NCI-H1436 (cell line): ENCODE measurements around the gene GABRP.
"Not testable (repeated sequence)": the region's sequence is repeated elsewhere in the genome, so short reads cannot be mapped to it uniquely, and the experiment has no call there.

Source experiments
- DNase-seq: peaks from one replicate; lab custom pipeline; 2025; lab: John Stamatoyannopoulos, UW

The GABRP gene

GRCh38 chr5:170792878-170793277 is 9.4 kb downstream of the GABRP start:
- no peak for DNase-seq

GRCh38 chr5:170795154-170795553 is 11.6 kb downstream of the GABRP start:
- DNase-seq, result no peak

- DNase-seq, result no peak
Measured at GRCh38 chr5:170805666-170806065, 22.1 kb downstream of the GABRP start.

GRCh38 chr5:170809551-170809950 is 26.0 kb downstream of the GABRP start:
- DNase-seq, result peak; percentile 22

- DNase-seq, result no peak
Measured at GRCh38 chr5:170811719-170812118, 28.2 kb downstream of the GABRP start.

- no peak for DNase-seq
Measured at GRCh38 chr5:170813231-170813630, 29.7 kb downstream of the GABRP start.

GRCh38 chr5:170817195-170817594 is 33.7 kb downstream of the GABRP start:
- DNase-seq, result no peak

GRCh38 chr5:170818232-170818631 is 34.7 kb downstream of the GABRP start:
- no peak for DNase-seq

- no peak for DNase-seq
Measured at GRCh38 chr5:170819824-170820223, 36.3 kb downstream of the GABRP start.

- no peak for DNase-seq
Measured at GRCh38 chr5:170821257-170821800, 37.8 kb downstream of the GABRP start.

GRCh38 chr5:170826117-170826516 is 42.6 kb downstream of the GABRP start:
- no peak for DNase-seq

- no peak for DNase-seq
Measured at GRCh38 chr5:170832241-170832640, 48.7 kb downstream of the GABRP start.

GRCh38 chr5:170833981-170834380 is 50.5 kb downstream of the GABRP start:
- DNase-seq, result not testable (repeated sequence)

GRCh38 chr5:170836226-170836625 is 52.7 kb downstream of the GABRP start:
- DNase-seq, result no peak

GRCh38 chr5:170843870-170844269 is 60.3 kb downstream of the GABRP start:
- DNase-seq, result no peak

- DNase-seq, result no peak
Measured at GRCh38 chr5:170844651-170845050, 61.1 kb downstream of the GABRP start.

- no peak for DNase-seq
Measured at GRCh38 chr5:170846416-170846815, 62.9 kb downstream of the GABRP start.

- no peak for DNase-seq
Measured at GRCh38 chr5:170846846-170847245, 63.3 kb downstream of the GABRP start.

GRCh38 chr5:170848033-170848432 is 64.5 kb downstream of the GABRP start:
- DNase-seq, result no peak

GRCh38 chr5:170849374-170849773 is 65.8 kb downstream of the GABRP start:
- no peak for DNase-seq

GRCh38 chr5:170854566-170854965 is 71.0 kb downstream of the GABRP start:
- no peak for DNase-seq

- no peak for DNase-seq
Measured at GRCh38 chr5:170857066-170857465, 73.5 kb downstream of the GABRP start.

- DNase-seq, result no peak
Measured at GRCh38 chr5:170860415-170860814, 76.9 kb downstream of the GABRP start.

GRCh38 chr5:170860818-170861666 is 77.5 kb downstream of the GABRP start:
- DNase-seq, result no peak
